ENCODE results near the gene ARF5. TPM values are rescaled to one million over a fixed set of nuclear protein-coding genes. Genes with fewer than 3 reads are reported as not detected.

Gene ARF5
- total and polyA plus RNA-seq, 2 of the 8 experiments (the other 6 are each of a cell fraction or from before 2014, with no cell fraction given), result 154 to 579 TPM

DNA sequence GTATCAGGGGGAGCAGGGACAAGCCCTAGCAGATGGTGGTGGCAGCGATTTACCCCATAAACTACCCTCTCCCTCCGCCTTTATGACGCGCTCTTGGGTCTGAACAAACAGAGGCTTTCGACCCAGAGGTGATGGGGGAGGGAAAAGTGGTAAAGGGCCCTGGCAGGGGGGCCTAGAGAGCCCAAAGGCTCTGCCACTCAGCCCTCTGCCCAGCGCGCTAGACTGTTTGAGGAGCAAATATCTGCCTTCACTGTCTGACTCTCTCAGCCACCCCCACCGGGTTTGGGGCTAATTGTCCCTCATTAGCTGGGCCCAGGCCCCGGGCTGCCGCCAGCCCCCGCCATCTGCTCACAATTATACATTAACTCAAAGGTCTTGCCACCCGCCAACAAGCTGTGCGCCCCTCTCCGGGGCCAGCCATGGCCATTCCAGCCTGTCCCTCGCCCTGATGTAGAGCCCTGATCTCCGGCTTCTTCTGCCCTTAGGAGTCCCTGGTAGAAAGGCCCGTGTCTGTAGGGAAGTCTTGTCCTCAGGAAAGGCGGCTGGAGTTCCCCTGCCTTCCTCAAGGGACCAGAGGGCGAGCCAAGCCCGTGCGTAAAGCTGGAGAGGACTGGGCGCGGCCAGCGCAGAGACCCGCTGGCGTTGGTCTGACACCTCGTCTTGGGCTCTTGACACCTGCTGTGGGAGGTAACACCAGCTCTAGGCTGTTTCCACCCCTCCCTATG lies 31.6 kb downstream of the ARF5 start (continued):
- TF ChIP-seq, protein P1, sequence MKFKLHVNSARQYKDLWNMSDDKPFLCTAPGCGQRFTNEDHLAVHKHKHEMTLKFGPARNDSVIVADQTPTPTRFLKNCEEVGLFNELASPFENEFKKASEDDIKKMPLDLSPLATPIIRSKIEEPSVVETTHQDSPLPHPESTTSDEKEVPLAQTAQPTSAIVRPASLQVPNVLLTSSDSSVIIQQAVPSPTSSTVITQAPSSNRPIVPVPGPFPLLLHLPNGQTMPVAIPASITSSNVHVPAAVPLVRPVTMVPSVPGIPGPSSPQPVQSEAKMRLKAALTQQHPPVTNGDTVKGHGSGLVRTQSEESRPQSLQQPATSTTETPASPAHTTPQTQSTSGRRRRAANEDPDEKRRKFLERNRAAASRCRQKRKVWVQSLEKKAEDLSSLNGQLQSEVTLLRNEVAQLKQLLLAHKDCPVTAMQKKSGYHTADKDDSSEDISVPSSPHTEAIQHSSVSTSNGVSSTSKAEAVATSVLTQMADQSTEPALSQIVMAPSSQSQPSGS (IDR thresholded peaks at IDR 0.05; ENCODE audit: low read length), result no peak
- TF ChIP-seq KDM5A (IDR thresholded peaks at IDR 0.05; ENCODE audit: low read length) (no peak), KDM1A (IDR thresholded peaks at IDR 0.05; ENCODE audit: borderline replicate concordance, low read length) (no peak), TCF12 (IDR thresholded peaks at IDR 0.05; ENCODE audit: low read depth, low read length) (0 out of 2 replicates have a peak, but pooled peaks have one; percentile 23), TBP (IDR thresholded peaks at IDR 0.05; ENCODE audit: low read depth, low read length) (peak; percentile 42; the same call in 1 of the 2 replicates), MAFK (IDR thresholded peaks at IDR 0.05; ENCODE audit: low read depth, low read length) (no peak), JUN (IDR thresholded peaks at IDR 0.05; ENCODE audit: low read depth, low read length) (no peak), SUZ12 (IDR thresholded peaks at IDR 0.05; ENCODE audit: low read length) (no peak; the same call in 1 of the 2 replicates), POLR2A (IDR thresholded peaks at IDR 0.05; ENCODE audit: control extremely low read depth in 1 of 2, low read depth in 2 of 2, low read length in 2 of 2) (0 out of 3 replicates have a peak, but pooled peaks of 1 of the 2 experiments have one; percentile 24), RBBP5 (IDR thresholded peaks at IDR 0.05; ENCODE audit: borderline replicate concordance, low read depth, low read length) (no peak; the same call in 1 of the 2 replicates), KDM4A (IDR thresholded peaks at IDR 0.05; ENCODE audit: low read depth, low read length, severe bottlenecking) (peak; percentile 82)
